ENCODE data around the gene CAPN11. TPM values are rescaled to one million over a fixed set of nuclear protein-coding genes. Genes with fewer than 3 reads are reported as not detected.
A peak's percentile ranks its signal among the peaks of the same experiment; 100 is the strongest.

Gene CAPN11
- total and polyA plus RNA-seq, 9 of the 15 experiments (the other 6 are each of a cell fraction or from before 2014, with no cell fraction given) = 0.03 to 0.61 (median 0.17) TPM; not detected in 1

- TF ChIP-seq KDM1A (IDR thresholded peaks at IDR 0.05) (peak in 1 of 2 experiments; percentile 50; a peak in 2 of 4 replicates), POLR2G (IDR thresholded peaks at IDR 0.05; ENCODE audit: low read depth, low read length) (peak; percentile 44; the same call in 1 of the 2 replicates), MCM5 (IDR thresholded peaks at IDR 0.05; ENCODE audit: low read depth) (no peak), USF1 (CRISPR knock-in tag; IDR thresholded peaks at IDR 0.05) (0 out of 2 replicates have a peak, but pooled peaks have one; percentile 23), BCOR (IDR thresholded peaks at IDR 0.05) (peak; percentile 73), HMG20B (CRISPR knock-in tag; IDR thresholded peaks at IDR 0.05) (no peak), PRPF4 (IDR thresholded peaks at IDR 0.05; ENCODE audit: insufficient read depth, low read depth, low read length, poor library complexity, severe bottlenecking) (no peak), ZNF316 (IDR thresholded peaks at IDR 0.05) (peak; percentile 49; the same call in 1 of the 2 replicates), TEAD4 (IDR thresholded peaks at IDR 0.05; ENCODE audit: low read length) (no peak), TEAD4 (CRISPR knock-in tag; IDR thresholded peaks at IDR 0.05; ENCODE audit: borderline replicate concordance) (peak; percentile 21; the same call in 1 of the 2 replicates), ADNP (tag; IDR thresholded peaks at IDR 0.05) (peak; percentile 78), HDAC6 (IDR thresholded peaks at IDR 0.05; ENCODE audit: low read depth, low read length) (no peak), ZNF239 (CRISPR knock-in tag; IDR thresholded peaks at IDR 0.05) (no peak), JUN (IDR thresholded peaks at IDR 0.05; ENCODE audit: borderline replicate concordance, low read depth, low read length) (no peak), JUN (CRISPR knock-in tag; IDR thresholded peaks at IDR 0.05; ENCODE audit: borderline replicate concordance) (0 out of 2 replicates have a peak, but pooled peaks have one; percentile 44)
These were observed 9.1 kb upstream of the CAPN11 start (continued) for GRCh38 chr6:44149369-44150012.

Measured in K562 (cell line).